NCI-H510A treated with DMSO at 0.1 percent for 48 hours (cell line): ENCODE results near the gene NPAS4.
A peak's percentile ranks its signal among the peaks of the same experiment; 100 is the strongest.
"Not testable (repeated sequence)": the region's sequence is repeated elsewhere in the genome, so short reads cannot be mapped to it uniquely, and the experiment has no call there.

Experiments used
- DNase-seq: peaks from one replicate; lab custom pipeline; 2025; lab: John Stamatoyannopoulos, UW

The NPAS4 gene

DNA sequence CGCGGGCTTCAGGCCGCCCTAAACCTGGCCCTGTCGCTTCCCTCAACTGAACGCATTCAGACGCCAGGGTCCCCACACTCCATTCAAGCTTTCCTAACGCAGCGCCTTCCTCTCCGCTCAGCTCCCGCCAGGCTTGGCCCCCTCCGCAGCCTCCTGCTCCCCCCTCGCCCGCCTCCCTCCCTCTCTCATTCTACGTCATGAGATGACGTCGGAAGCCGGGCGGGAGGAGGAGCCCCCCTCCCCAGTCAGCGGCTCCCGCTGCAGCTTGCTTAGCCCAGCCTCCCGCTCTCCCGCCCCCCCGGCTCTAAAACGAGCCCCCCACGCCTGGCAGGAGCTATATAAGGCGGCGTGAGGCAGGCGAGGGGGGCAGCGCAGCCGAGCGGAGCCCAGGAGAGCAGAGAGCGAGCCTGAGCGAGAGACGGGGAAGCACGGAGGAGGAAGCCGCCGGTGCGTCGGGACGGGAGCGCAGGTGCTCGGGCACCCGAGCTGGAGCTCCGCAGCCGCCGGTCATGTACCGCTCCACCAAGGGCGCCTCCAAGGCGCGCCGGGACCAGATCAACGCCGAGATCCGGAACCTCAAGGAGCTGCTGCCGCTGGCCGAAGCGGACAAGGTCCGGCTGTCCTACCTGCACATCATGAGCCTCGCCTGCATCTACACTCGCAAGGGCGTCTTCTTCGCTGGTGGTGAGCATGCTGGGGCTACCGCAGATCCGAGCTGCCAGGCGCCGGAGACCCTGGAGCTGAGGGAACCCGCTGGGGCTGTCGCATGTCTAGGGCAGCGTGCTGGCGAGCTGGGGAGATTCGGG lies at the start of gene NPAS4:
Gene NPAS4, plus strand, starts transcription at position 365 of the 806 bp plus-strand sequence. Its CDS starts 145 bp downstream, at position 510.
- peak; percentile 72 for DNase-seq

DNA sequence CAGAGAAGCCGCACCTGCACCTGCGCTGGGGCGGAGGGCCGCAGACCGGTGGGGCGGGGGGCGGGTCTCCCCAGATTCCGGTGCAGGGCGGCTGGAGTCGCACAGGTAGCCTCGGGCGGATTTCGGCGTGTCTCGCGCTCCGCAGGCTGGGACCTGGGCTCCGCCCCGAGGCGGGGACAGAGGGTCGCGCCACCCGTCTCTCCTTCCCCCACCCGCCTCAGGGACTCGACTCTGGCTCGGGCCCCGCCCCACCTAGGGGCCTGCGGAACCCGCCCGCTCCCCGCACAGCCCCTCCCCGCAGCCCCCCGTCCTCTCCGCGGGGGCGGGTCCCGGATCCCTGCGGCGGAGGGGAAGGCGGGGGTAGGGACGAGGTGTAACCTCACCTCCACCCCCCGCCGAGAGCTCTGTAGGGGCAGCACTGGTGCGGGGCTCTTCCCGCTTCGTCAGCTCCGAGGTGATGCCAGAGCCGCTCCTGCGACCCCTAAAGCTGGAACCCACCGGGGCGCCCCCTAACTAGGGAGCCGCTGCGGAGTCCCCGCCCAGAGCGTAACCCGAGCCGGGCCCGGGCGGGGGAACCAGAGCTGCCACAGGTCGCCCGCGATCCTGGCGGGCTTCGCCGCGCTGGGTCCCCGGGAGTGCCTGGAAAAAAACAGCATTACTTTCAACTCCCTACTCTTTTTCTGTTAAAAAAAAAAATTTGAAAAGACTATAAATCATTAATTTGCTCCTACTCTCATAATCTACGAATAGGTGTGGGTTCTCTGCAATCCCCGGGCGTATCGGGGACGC lies 49.0 kb upstream of the NPAS4 start, which contains the start of gene SLC29A2:
Gene SLC29A2, minus strand, starts transcription at position 134 of the 789 bp plus-strand sequence. CDS start 169 bp downstream, outside the sequence.
- peak; percentile 88 for DNase-seq

DNA sequence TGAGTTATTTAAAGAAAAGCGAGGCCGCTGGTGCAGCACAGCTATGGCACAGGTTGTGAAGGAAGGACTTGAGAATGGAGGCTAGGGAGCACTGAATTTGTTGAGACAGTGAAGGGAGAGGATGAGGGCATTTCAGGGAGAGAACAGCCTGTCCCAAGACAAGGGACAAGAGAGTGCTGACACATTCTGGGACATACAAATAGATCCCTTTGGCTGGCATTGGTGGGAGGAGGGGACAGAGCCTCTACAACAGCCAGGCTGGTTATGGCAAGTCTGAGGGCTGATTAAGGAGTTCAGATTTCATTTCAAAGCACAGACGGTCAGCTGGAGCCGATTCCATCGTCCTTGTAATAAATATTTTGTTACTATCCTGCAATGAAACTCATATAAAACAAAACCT lies 47.6 kb upstream of the NPAS4 start:
- DNase-seq: no peak

GRCh38 chr11:66373690-66374287 lies 47.0 kb upstream of the NPAS4 start:
- DNase-seq: not testable (repeated sequence)

DNA sequence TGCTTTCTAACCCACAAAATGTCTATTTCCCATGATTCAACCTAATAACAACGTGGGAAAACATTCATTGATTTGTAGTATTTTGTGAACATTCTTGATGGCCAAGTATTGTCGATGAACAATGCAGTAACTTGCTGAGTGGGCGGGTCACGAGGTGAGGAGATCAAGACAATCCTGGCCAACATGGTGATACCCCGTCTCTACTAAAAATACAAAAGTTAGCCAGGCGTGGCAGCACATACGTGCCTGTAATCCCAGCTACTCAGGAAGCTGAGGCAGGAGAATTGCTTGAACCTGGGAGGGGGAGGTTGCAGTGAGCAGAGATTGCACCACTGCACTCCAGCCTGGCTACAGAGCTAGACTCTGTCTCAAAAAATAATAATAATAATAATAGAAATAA lies 40.6 kb upstream of the NPAS4 start:
- DNase-seq: peak; percentile 16

- DNase-seq: peak; percentile 31
Measured at GRCh38 chr11:66384316-66384715, 36.5 kb upstream of the NPAS4 start.

DNA sequence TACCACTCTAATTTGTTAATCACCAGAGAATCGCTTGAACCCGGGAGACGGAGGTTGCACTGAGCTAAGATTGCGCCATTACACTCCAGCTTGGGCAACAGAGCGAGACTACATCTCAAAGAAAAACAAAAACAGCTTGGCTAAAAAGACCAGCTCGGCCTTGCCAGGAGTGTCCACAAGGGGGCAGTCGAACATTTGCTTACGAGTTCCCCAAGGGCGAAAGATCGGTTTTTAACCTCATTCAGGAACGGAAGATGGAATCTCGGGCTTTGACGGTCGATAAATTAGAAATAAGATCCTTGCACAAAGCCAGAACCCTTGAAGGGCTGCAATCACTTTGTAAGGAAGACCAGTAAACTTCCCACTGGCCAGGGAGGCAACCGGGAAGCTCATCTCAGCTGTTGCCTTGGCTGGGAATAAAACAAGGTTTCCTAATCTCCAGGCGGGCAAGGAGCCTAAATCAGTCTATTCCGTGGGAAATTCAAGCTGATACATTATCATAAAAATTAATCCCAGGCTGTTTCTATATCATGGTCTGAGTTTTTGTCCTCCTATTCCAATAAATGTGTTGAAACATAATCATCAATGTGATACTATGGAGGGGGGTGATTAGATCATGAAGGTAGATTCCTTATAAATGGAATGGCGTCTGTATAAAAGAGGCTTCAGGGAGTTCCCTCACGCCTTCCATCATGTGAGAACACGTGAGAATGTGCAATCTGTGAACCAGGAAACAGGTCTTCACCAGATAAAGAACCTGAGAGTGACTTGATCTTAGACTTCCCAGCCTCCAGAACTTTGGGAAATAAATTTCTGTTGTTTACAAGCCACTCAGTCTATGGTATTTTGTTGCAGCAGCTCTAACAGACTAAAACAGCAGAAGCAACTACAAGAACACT lies 34.4 kb upstream of the NPAS4 start:
- DNase-seq: peak; percentile 76

DNA sequence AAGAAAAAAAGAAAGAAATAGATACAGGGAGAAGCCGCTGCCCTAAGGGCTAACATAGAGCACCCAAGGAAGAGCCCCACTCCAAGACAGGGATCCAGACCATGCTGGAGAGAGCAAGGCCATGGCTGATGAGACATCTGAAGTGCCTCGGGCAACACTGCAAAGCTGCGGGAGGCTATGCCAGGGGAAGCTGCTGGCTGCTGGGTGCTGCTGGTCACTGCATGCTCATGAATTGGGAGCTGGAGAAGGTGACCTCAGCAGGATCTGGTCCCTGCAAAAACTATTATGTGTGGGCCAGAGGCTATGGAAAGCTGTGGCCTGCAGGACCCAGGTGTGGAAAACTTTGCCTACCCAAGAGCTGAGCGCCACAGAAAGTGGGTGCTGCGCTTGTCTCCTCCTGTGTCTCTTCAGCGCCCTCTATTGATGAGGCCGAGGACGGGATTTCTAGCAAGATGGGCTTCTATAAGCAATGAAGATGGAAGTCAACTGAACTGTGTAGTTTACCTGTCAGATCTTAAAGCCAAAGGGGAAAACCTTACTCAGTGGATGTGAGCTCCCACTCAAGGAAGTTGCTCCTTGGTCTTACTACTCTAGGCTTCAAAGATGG lies 32.0 kb upstream of the NPAS4 start:
- peak; percentile 86 for DNase-seq

GRCh38 chr11:66391322-66391721 lies 29.5 kb upstream of the NPAS4 start:
- DNase-seq: no peak

GRCh38 chr11:66393954-66394353 lies 26.9 kb upstream of the NPAS4 start:
- no peak for DNase-seq

- no peak for DNase-seq
Measured at GRCh38 chr11:66407651-66408050, 13.2 kb upstream of the NPAS4 start.

GRCh38 chr11:66408488-66409214 lies 12.2 kb upstream of the NPAS4 start:
- peak; percentile 93 for DNase-seq

DNA sequence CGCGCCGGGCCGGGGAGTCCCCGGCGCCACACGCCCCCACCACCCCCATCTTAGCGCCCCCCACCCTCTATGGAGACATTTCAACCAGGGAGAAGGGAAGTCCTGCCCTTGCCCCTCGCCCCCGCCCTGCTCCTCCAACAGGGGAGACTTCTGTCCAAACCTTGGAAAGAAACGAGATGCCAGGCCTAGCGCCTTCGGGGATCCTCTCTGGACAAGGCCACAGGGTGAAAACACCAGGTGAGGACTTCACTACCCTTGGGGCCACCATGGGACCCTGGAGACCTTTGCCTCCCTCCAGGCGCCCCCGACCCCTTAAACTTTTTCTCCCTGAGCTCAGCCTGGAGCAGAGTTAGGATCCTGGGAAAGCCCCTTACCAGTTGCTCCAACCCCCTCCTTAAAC lies 11.6 kb upstream of the NPAS4 start:
- DNase-seq: no peak

DNA sequence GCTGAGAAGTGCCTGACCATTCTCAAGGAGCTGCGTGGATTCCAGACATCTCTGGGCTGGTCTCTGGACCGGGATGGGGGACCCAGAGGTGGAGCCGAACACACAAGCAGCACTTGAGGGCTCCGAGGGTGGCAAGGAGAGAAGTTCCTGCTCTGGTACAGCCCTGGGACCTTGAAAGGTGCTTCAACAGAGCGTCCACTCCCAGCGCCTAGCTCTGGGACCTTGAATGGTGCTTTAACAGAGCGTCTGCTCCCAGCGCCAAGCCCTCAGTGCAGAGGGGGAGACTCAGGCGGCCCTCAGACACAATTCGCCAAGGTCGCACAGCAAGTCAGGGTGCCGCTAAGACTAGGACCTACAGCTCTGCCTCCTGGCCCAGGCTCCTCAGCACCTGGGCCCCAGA lies 10.6 kb upstream of the NPAS4 start:
- DNase-seq: no peak

DNA sequence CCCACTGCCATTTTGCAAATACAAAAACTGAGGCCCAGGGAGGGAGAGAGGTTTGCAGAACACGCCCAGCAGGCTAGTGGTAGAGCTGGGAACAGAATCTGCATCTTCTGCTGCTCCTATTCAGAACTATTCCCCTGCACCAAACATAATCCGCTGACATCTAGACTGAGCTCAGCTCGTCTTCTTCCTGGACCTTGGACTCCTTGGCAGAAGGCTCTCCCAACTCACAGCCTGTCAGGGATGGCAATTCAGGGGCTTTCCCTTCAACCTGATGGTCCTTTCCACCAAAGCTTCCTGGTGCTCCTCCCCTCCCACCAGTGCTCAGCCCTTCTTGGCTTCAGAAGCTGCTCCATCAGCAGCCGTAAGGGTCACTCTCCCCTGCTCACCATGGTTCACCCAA lies 9.5 kb upstream of the NPAS4 start:
- DNase-seq: no peak

DNA sequence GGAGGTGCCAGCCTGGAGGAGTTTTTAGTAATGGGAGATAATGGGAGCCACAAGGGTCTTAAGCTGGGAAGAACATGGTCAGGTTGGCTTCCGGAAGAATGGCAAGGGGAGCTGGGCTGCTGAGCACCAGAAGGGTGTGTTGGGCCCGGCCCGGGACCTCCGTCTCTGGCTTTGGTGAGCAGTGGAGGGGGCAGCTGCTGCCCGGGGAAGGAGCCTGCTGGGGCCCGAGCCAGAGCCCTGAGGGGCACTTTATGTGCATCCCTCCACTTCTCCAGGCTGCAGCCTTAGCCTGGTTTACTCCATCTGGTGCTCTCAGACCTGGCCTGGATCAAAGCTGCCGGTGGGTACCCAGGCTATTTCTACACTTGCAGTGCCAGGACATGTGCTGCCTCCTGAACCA lies 8.7 kb upstream of the NPAS4 start:
- DNase-seq: no peak

DNA sequence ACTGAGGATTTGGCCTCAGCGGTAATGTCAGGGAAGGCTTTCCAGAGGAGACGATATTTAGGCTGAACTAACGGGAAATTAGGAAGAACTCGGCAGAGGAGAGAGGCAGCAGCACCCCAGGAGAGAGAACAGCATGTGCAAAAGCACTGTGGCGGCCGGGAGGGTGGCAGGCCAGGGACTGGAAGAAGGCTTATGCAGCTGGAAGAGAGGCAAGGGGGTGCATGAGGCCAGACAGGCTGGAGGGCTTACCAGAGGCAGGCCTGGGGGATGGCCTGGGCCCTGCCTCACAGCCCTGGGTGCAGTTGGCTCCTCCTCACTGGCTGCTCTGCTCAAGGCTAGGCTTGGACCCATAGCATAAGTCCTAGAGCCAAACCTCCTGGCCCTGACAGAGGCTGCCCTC lies 7.7 kb upstream of the NPAS4 start:
- DNase-seq: no peak

DNA sequence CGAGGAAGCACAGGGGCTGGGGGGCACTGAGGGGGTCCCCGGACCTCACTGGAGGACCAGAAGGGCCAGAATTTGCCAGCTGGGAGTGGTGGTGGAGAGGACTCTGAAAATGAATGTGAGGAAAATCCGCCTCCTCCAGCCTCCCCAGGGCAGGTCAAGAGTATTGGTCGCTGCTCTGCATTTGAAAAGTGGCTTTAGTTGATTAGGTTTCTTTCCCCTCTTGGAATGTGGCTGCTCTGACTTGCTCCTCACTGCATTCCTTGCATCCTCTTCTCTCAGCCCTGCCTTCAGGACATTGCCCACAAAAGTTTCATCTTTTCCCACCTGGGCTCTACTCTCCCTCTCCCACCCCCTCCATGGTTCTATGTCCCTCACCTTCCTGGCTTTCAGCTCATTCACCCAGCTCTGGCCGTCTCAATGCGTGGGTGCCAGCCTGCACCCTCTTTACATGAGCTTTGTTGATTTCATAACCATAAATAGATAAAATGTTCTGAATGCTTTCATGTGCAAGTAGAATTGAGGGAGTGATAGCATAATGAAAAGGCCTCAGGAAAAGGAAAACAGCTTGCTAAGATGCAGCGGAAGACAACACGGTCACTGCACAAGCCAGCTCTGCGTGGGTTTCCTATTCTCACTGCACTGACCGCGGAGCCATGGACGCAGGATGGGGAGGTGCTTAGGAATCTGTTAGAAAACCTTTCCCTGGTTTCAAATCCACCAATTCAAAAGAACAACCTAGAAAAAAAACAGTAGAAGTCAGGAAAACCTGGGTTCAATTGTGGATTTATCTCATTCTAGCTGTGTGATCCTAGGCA lies 6.5 kb upstream of the NPAS4 start:
- no peak for DNase-seq

GRCh38 chr11:66415423-66415822 lies 5.4 kb upstream of the NPAS4 start:
- no peak for DNase-seq

DNA sequence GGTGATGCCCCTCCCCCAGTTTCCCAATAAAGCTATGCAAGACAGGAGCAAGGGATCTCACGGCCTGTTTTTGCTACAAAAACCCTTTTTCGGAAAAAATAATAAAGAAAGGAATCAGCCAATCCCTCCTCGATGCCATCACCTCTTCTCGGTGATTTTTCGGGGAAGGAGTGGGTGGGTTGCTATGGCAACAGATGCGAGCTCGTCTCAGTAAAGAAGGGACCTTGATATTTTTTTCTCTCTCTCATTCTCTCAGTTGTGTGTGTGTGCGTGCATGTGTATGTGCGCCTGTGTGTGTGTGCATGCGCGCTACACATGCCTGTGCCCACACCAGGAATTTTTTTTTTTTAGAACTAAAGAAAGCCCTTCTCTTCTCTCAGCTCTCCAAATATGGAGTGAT lies 3.8 kb upstream of the NPAS4 start:
- DNase-seq: no peak
